Neural progenitor cell (in vitro differentiated cells): Measurements from ENCODE around the gene ZNF496.
"Not testable (repeated sequence)": the region's sequence is repeated elsewhere in the genome, so short reads cannot be mapped to it uniquely, and the experiment has no call there.

ENCODE experiments used
- EZH2 ChIP-seq: fragments of 200-600 bp; sonication (generic); IDR thresholded peaks from 2 replicates; pipeline ENCODE4 v1.6.1; 2017; ENCODE audit warnings: antibody characterized with exemption, mild to moderate bottlenecking, moderate library complexity
- TF ChIP-seq, protein P1 (sequence below): fragments of 200-600 bp; sonication (generic); IDR thresholded peaks from 2 replicates; pipeline ENCODE4 v1.5.1; 2017; ENCODE audit warnings: antibody characterized with exemption, mild to moderate bottlenecking

DNA sequence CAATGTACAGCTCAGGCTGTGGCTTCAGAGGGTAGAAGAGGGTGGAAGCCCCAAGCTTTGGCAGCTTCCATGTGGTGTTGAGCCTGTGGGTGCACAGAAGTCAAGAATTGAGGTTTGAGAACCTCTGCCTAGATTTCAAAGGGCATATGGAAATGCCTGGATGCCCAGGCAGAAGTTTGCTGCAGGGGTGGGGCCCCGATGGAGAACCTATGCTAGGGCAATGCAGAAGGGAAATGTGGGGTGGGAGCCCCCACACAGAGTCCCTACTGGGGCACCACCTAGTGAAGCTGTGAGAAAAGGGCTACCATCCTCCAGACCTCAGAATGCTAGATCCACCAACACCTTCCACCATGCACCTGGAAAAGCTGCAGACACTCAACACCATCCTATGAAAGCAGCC is 34.7 kb upstream of the ZNF496 start:
- TF ChIP-seq EZH2 = not testable (repeated sequence)
- TF ChIP-seq, protein P1, sequence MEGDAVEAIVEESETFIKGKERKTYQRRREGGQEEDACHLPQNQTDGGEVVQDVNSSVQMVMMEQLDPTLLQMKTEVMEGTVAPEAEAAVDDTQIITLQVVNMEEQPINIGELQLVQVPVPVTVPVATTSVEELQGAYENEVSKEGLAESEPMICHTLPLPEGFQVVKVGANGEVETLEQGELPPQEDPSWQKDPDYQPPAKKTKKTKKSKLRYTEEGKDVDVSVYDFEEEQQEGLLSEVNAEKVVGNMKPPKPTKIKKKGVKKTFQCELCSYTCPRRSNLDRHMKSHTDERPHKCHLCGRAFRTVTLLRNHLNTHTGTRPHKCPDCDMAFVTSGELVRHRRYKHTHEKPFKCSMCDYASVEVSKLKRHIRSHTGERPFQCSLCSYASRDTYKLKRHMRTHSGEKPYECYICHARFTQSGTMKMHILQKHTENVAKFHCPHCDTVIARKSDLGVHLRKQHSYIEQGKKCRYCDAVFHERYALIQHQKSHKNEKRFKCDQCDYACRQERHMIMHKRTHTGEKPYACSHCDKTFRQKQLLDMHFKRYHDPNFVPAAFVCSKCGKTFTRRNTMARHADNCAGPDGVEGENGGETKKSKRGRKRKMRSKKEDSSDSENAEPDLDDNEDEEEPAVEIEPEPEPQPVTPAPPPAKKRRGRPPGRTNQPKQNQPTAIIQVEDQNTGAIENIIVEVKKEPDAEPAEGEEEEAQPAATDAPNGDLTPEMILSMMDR = not testable (repeated sequence)
